ENCODE measurements around the gene TBX10.
A peak's percentile ranks its signal among the peaks of the same experiment; 100 is the strongest.
"Not testable (repeated sequence)": the region's sequence is repeated elsewhere in the genome, so short reads cannot be mapped to it uniquely, and the experiment has no call there.

TBX10 gene

GRCh38 chr11:67604815-67605214 lies 34.7 kb downstream of the TBX10 start:
- no peak for DNase-seq (ENCODE audit: insufficient read length, low spot score)
- no peak for FAIRE-seq

- FAIRE-seq; DNase-seq (ENCODE audit: insufficient read length, low spot score): not testable (repeated sequence)
Measured at GRCh38 chr11:67604119-67604518, 35.4 kb downstream of the TBX10 start.

GRCh38 chr11:67601098-67601497 lies 38.5 kb downstream of the TBX10 start:
- DNase-seq (ENCODE audit: insufficient read length, low spot score), result no peak
- no peak for FAIRE-seq

- FAIRE-seq, result no peak
- no peak for DNase-seq (ENCODE audit: insufficient read length, low spot score)
Measured at GRCh38 chr11:67600324-67601029, 39.1 kb downstream of the TBX10 start.

- no peak for DNase-seq (ENCODE audit: insufficient read length, low spot score)
- FAIRE-seq, result no peak
Measured at GRCh38 chr11:67599149-67599548, 40.4 kb downstream of the TBX10 start.

GRCh38 chr11:67597963-67598362 lies 41.6 kb downstream of the TBX10 start:
- not testable (repeated sequence) for FAIRE-seq; DNase-seq (ENCODE audit: insufficient read length, low spot score)

GRCh38 chr11:67597458-67597857 lies 42.1 kb downstream of the TBX10 start:
- FAIRE-seq; DNase-seq (ENCODE audit: insufficient read length, low spot score): not testable (repeated sequence)

GRCh38 chr11:67596753-67597300 lies 42.7 kb downstream of the TBX10 start:
- FAIRE-seq (no peak), DNase-seq (ENCODE audit: insufficient read length, low spot score) (no peak)

- FAIRE-seq (no peak), DNase-seq (ENCODE audit: insufficient read length, low spot score) (no peak)
Measured at GRCh38 chr11:67594480-67594879, 45.1 kb downstream of the TBX10 start.

- FAIRE-seq (no peak), DNase-seq (ENCODE audit: insufficient read length, low spot score) (no peak)
Measured at GRCh38 chr11:67593565-67593905, 46.0 kb downstream of the TBX10 start.

- no peak for FAIRE-seq
- DNase-seq (ENCODE audit: insufficient read length, low spot score), result no peak
Measured at GRCh38 chr11:67592880-67593564, 46.5 kb downstream of the TBX10 start.

- not testable (repeated sequence) for FAIRE-seq; DNase-seq (ENCODE audit: insufficient read length, low spot score)
Measured at GRCh38 chr11:67588899-67589415, 50.6 kb downstream of the TBX10 start.

GRCh38 chr11:67588136-67588503 lies 51.4 kb downstream of the TBX10 start:
- FAIRE-seq (no peak), DNase-seq (ENCODE audit: insufficient read length, low spot score) (no peak)

- FAIRE-seq, result no peak
Measured at GRCh38 chr11:67586568-67587250, 52.9 kb downstream of the TBX10 start.

GRCh38 chr11:67585911-67586310 lies 53.7 kb downstream of the TBX10 start:
- no peak for DNase-seq (ENCODE audit: insufficient read length, low spot score)
- no peak for FAIRE-seq

More at GRCh38 chr11:67586568-67587250, 52.9 kb downstream of the TBX10 start:
- DNase-seq (ENCODE audit: insufficient read length, low spot score), result no peak

- FAIRE-seq, result peak; percentile 49
- no peak for DNase-seq (ENCODE audit: insufficient read length, low spot score)
Measured at GRCh38 chr11:67584881-67585873, 54.4 kb downstream of the TBX10 start.

GRCh38 chr11:67584205-67584880 lies 55.2 kb downstream of the TBX10 start:
- FAIRE-seq, result peak; percentile 26

GRCh38 chr11:67583247-67584204 lies 56.0 kb downstream of the TBX10 start, which contains the start of gene GSTP1:
Gene GSTP1 (plus strand): TSS chr11:67583812. CDS start chr11:67583844, 32 bp downstream.
- DNase-seq (ENCODE audit: insufficient read length, low spot score) (peak; percentile 95), FAIRE-seq (peak; percentile 86)

More at GRCh38 chr11:67584205-67584880, 55.2 kb downstream of the TBX10 start:
- no peak for DNase-seq (ENCODE audit: insufficient read length, low spot score)
